Subcutaneous abdominal adipose tissue (tissue), 5 donors: ENCODE measurements around the gene QSOX2.

ENCODE experiments used
- H3K27ac ChIP-seq: one replicate; pipeline ENCODE4 v1.7.0; 2013; ENCODE audit warnings: low read depth, mild to moderate bottlenecking, inconsistent platforms, low read length, moderate library complexity
- H3K27me3 ChIP-seq, 5 donors: one replicate each; pipeline ENCODE4 v1.7.0; 2013; ENCODE audit warnings: low read length in 5 of 5, inconsistent platforms in 1 of 5; ENCODE audit not compliant: control insufficient read depth in 5 of 5, insufficient read depth in 4 of 5
- H3K36me3 ChIP-seq, 5 donors: one replicate each; pipeline ENCODE4 v1.7.0; 2013; ENCODE audit warnings: low read length in 5 of 5; ENCODE audit not compliant: control insufficient read depth in 5 of 5, insufficient read depth in 5 of 5
- H3K4me1 ChIP-seq, 5 donors: one replicate each; pipeline ENCODE4 v1.7.0; 2013; ENCODE audit warnings: low read length in 5 of 5, mild to moderate bottlenecking in 3 of 5, moderate library complexity in 1 of 5; ENCODE audit not compliant: control insufficient read depth in 5 of 5, insufficient read depth in 5 of 5
- H3K4me3 ChIP-seq, 5 donors: one replicate each; pipeline ENCODE4 v1.7.0; 2013; ENCODE audit warnings: low read length in 5 of 5, low read depth in 1 of 5
- H3K9ac ChIP-seq, 5 donors: one replicate each; pipeline ENCODE4 v1.7.0; 2013; ENCODE audit warnings: low read length in 5 of 5, mild to moderate bottlenecking in 4 of 5, moderate library complexity in 3 of 5
- H3K9me3 ChIP-seq, 5 donors: one replicate each; pipeline ENCODE4 v1.7.0; 2013; ENCODE audit warnings: low read length in 5 of 5; ENCODE audit not compliant: control insufficient read depth in 5 of 5
- donor health status: healthy.
- donor health status: healthy.
- donor health status: healthy.
- donor health status: healthy.
- donor health status: healthy.

The QSOX2 gene

GRCh38 chr9:136222906-136223285 lies 22.7 kb downstream of the QSOX2 start:
- Histone ChIP-seq H3K4me1 (no peaks in the 10 kb centered on the region), H3K36me3 (peaks cover 0 to 68% (median 43%) of the 10 kb centered on the region in 5 donors)

GRCh38 chr9:136222166-136222905 lies 23.3 kb downstream of the QSOX2 start:
- peaks cover 0 to 71% (median 43%) of the 10 kb centered on the region in 5 donors for H3K36me3 ChIP-seq
- no peaks in the 10 kb centered on the region for H3K9me3 ChIP-seq
- H3K4me1 ChIP-seq: no peaks in the 10 kb centered on the region
- no peak overlapping the region for H3K27ac ChIP-seq
- no peak overlapping the region for H3K9ac ChIP-seq
- no peaks in the 10 kb centered on the region for H3K27me3 ChIP-seq
- H3K4me3 ChIP-seq: no peak overlapping the region

More at GRCh38 chr9:136222906-136223285, 22.7 kb downstream of the QSOX2 start:
- H3K27me3 ChIP-seq: no peaks in the 10 kb centered on the region
- H3K9me3 ChIP-seq: no peaks in the 10 kb centered on the region
- H3K4me3 ChIP-seq: no peak overlapping the region
- H3K27ac ChIP-seq: no peak overlapping the region
- no peak overlapping the region for H3K9ac ChIP-seq

DNA sequence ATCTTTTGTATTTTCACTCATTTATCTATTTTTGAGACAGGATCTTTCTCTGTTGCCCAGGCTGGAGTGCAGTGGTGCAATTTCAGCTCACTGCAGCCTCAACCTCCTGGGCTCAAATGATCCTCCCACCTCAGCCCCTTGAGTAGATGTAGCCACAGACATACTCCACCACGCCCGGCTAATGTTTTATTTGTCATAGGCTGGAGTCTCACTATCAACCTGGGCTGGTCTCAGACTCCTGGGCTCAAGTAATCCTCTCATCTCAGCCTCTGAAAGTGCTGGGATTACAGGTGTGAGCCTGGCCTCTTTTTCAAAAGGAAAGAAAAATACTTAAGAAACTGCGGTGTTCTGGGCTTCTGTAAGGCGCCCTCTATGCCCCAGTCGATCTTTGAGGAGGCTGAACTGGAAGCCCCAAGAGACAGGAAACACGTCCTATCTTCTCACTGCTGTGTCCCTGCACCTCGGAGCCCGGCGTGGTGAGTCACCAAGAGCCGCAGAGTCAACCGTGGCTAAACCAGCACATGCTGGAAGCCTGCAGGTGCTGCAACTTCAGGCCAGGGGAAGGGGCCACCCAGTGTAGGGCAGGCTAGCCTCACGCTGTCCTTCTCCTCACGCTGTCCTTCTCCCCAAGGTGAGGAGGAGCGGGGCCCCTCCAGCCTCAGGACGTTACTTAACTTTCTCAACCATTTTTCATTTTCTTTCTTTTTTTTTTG lies 25.4 kb downstream of the QSOX2 start:
- Histone ChIP-seq H3K4me3 (no peak overlapping the region), H3K36me3 (peaks cover 0 to 77% (median 50%) of the 10 kb centered on the region in 5 donors), H3K27me3 (no peaks in the 10 kb centered on the region), H3K9me3 (no peaks in the 10 kb centered on the region), H3K9ac (no peak overlapping the region), H3K27ac (no peak overlapping the region), H3K4me1 (no peaks in the 10 kb centered on the region)

- Histone ChIP-seq H3K4me3 (no peak overlapping the region), H3K4me1 (no peaks in the 10 kb centered on the region), H3K36me3 (peaks cover 0 to 81% (median 56%) of the 10 kb centered on the region in 5 donors), H3K9me3 (peaks cover 0 to 1% (median 0%) of the 10 kb centered on the region in 5 donors), H3K9ac (no peak overlapping the region), H3K27me3 (no peaks in the 10 kb centered on the region), H3K27ac (no peak overlapping the region)
These were observed 26.3 kb downstream of the QSOX2 start for GRCh38 chr9:136219276-136219675.

DNA sequence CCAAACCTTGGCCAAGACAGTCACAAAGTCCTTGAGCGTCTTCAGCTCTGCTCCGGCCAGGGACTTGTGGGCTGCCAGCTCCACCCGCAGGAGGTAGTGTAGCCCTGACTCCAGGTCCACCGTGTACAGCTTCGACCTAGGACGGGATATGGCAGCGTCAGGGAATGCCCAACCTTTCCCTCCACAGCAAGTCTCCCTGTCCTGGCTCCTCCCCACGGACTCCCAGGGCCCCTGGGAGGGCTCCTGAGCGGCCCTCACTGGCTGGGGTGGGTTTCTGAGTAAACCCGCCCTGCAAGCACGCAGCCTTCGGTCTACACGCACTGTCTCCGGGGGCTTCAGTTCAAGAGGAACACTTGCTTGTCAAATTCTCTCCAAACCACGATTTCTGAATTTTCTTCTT lies 26.9 kb downstream of the QSOX2 start:
- Histone ChIP-seq H3K9me3 (peaks cover 0 to 7% (median 2%) of the 10 kb centered on the region in 5 donors), H3K27ac (no peak overlapping the region), H3K27me3 (no peaks in the 10 kb centered on the region), H3K36me3 (peaks cover 0 to 81% (median 57%) of the 10 kb centered on the region in 5 donors), H3K4me3 (no peak overlapping the region), H3K9ac (no peak overlapping the region), H3K4me1 (no peaks in the 10 kb centered on the region)

DNA sequence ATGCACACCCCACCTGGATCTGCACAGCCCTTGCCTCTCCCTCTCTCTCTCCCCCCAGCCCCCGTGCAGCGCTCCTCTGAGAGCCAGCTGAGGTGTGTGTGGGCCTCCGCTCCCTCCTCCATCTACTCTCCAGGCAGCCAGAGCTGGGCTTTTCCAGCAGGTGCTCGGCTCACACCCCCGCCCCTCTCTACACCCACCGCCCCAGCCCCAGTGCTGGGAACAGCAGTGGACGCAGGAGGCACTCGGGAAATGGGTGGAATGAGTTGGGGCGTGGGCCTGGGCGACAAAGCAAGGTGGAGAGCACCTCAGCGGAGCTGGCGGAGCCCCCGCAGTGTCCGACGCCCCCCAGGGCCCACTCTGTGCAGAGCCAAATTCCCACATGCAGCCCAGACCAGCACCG lies 27.3 kb downstream of the QSOX2 start:
- Histone ChIP-seq H3K27me3 (no peaks in the 10 kb centered on the region), H3K4me1 (no peaks in the 10 kb centered on the region), H3K4me3 (no peak overlapping the region), H3K9ac (no peak overlapping the region), H3K27ac (no peak overlapping the region), H3K36me3 (peaks cover 0 to 81% (median 56%) of the 10 kb centered on the region in 5 donors), H3K9me3 (peaks cover 0 to 9% (median 4%) of the 10 kb centered on the region in 5 donors)

GRCh38 chr9:136216541-136217244 lies 28.9 kb downstream of the QSOX2 start:
- H3K27me3 ChIP-seq: no peaks in the 10 kb centered on the region
- H3K9ac ChIP-seq: no peak overlapping the region
- H3K4me3 ChIP-seq: no peak overlapping the region
- H3K27ac ChIP-seq: no peak overlapping the region
- peaks cover 0 to 9% (median 4%) of the 10 kb centered on the region in 5 donors for H3K9me3 ChIP-seq
- peaks cover 0 to 75% (median 57%) of the 10 kb centered on the region in 5 donors for H3K36me3 ChIP-seq
- no peaks in the 10 kb centered on the region for H3K4me1 ChIP-seq

- Histone ChIP-seq H3K27me3 (no peaks in the 10 kb centered on the region), H3K9ac (no peak overlapping the region), H3K36me3 (peaks cover 0 to 83% (median 64%) of the 10 kb centered on the region in 5 donors)
These were observed 31.9 kb downstream of the QSOX2 start for GRCh38 chr9:136213733-136214132.

GRCh38 chr9:136212345-136212950 lies 33.2 kb downstream of the QSOX2 start:
- Histone ChIP-seq H3K27ac (no peak overlapping the region), H3K4me1 (no peaks in the 10 kb centered on the region), H3K9ac (no peak overlapping the region), H3K27me3 (no peaks in the 10 kb centered on the region), H3K9me3 (peaks cover 0 to 9% (median 4%) of the 10 kb centered on the region in 5 donors), H3K36me3 (peaks cover 0 to 80% (median 59%) of the 10 kb centered on the region in 5 donors), H3K4me3 (no peak overlapping the region)

More at GRCh38 chr9:136213733-136214132, 31.9 kb downstream of the QSOX2 start:
- H3K4me1 ChIP-seq: no peaks in the 10 kb centered on the region
- no peak overlapping the region for H3K27ac ChIP-seq
- H3K9me3 ChIP-seq: peaks cover 0 to 9% (median 4%) of the 10 kb centered on the region in 5 donors
- H3K4me3 ChIP-seq: no peak overlapping the region
